ENCODE results near the gene NDUFB4. TPM values are rescaled to one million over a fixed set of nuclear protein-coding genes. Genes with fewer than 3 reads are reported as not detected.
"Not testable (repeated sequence)": the region's sequence is repeated elsewhere in the genome, so short reads cannot be mapped to it uniquely, and the experiment has no call there.

NDUFB4 gene
- total RNA-seq, 1 experiment from 2014 or later, result 183 TPM

DNA sequence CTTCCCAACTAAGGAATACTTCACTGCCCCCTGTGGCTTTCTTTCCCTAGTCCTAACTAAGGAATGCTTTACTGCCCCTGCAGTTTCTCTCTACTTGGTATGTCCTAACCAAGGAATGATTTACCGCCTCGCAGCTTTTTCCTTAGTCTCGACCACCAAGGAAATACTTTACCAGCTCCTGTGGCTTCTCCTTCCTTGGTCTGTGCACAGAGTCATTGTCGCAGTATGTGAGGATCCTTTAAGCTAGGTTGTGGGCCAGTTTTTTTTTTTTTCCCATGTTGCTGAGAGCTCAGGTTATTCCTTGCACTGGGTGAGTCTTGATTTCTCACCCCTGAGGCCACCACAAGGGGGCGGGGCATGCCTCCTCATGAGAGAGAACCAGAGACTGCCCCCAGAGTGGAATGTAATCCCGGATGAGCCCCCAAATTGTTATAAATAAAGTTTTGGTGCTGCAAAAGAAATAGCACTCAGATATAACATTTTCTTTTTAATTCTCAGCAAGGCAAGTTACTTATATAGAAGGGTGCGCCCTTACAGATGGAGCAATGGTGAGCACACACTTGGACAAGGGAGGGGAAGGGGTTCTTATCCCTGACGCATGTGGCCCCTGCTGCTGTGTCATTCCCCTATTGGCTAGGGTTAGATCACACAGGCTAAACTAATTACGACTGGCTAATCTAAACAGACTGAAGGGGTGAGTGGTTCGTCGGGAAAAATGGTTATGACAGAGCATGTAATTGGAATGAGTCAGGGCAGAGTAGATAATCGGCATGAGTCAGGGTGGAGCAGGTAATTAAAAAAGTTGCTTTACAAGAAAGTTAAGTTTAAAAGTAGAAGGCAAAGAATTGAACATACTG, 27.0 kb downstream of the NDUFB4 start:
- peak; percentile 19 for DNase-seq (ENCODE audit: low read depth)
- in situ Hi-C loops (cut with HindIII; ENCODE audit: low pct_unique_long_range_greater_than_20kb, low sequenced_read_pairs), result no loop called here

DNA sequence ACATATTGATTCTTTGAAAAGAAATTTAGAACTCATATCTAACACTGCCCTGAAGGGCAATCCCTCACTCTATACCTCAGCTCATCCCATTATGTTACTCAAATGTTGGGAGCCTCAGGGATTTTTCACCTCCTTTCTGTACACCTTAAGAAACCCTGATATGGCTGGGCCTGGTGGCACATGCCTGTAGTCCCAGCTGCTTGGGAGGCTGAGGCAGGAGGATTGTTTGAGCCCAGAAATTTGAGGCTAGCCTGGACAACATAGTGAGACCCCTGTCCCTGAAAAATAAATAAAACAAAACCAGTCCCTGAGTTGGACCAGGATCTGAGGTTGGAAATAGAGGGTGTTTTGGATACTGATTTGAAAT, 27.6 kb downstream of the NDUFB4 start:
- in situ Hi-C loops (cut with HindIII; ENCODE audit: low pct_unique_long_range_greater_than_20kb, low sequenced_read_pairs), result no loop called here
- no peak for DNase-seq (ENCODE audit: low read depth)

GRCh38 chr3:120625159-120625586, 29.0 kb downstream of the NDUFB4 start:
- DNase-seq (ENCODE audit: low read depth), result no peak
- in situ Hi-C loops (cut with HindIII; ENCODE audit: low pct_unique_long_range_greater_than_20kb, low sequenced_read_pairs), result no loop called here

GRCh38 chr3:120634539-120634938, 38.4 kb downstream of the NDUFB4 start:
- in situ Hi-C loops (cut with HindIII; ENCODE audit: low pct_unique_long_range_greater_than_20kb, low sequenced_read_pairs), result no loop called here
- DNase-seq (ENCODE audit: low read depth), result no peak

DNA sequence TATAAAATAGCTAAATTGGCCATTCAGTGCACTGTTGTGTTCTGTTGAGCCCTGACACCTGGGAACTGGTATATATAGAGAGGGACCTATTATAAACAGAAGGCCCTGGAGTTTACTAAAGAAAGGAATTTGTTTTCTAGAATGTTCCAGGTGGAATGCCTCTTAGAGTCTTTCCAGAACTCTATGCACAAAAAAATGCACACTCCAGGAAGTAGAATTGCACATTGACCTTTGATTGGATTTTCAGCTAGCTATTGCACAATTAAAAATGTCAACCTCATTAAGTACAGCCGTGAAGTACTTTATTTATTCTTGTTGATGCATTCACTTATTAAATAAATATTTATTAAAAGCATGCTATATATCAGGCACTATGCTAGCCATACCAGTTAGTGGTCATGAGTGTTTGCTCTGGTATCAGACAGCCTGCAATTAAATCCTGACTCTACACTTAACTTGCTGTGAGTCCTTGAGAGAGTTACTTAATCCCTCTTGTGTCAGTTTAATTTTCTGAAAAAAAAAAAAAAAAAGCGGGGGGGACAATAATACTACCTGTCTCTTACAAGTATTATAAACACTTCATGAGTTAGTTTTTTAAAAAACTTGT, 40.8 kb downstream of the NDUFB4 start:
- DNase-seq (ENCODE audit: low read depth), result no peak
- in situ Hi-C loops (cut with HindIII; ENCODE audit: low pct_unique_long_range_greater_than_20kb, low sequenced_read_pairs), result no loop called here

GRCh38 chr3:120637851-120638559, 41.9 kb downstream of the NDUFB4 start:
- no peak for DNase-seq (ENCODE audit: low read depth)
- in situ Hi-C loops (cut with HindIII; ENCODE audit: low pct_unique_long_range_greater_than_20kb, low sequenced_read_pairs), result no loop called here

DNA sequence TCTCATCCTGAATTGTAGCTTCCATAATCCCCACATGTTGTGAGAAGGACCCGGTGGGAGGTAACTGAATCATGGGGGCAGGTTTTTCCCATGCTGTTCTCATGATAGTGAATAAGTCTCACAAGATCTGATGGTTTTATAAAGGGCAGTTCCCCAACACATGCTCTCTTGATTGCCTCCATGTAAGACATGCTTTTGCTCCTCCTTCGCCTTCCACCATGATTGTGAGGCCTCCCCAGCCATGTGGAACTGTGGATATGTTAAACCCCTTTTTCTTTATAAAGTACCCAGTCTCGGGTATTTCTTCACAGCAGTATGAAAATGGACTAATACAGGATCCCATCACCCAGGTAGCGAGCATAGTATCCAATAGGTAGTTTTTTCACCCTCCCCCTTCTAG, 42.7 kb downstream of the NDUFB4 start:
- in situ Hi-C loops (cut with HindIII; ENCODE audit: low pct_unique_long_range_greater_than_20kb, low sequenced_read_pairs); DNase-seq (ENCODE audit: low read depth): not testable (repeated sequence)

DNA sequence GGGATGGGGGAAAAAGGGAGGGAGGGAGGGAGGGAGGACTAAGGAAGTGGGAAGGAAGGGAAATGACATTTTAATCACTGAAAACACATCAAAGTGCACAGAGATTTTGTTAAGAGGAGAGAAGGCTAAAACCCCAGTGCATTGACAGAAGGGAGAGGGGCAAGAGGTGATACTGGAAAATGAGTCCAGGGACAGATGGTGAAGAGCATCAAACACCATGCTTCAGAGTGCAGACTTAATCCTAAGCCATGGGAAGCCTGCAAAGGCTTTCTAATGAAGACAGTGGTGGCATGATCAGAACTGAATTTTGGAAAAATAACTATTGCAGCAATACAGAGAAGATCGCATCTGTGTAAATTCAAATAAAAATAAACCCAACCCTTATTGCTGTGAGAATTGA, 44.1 kb downstream of the NDUFB4 start:
- no peak for DNase-seq (ENCODE audit: low read depth)
- in situ Hi-C loops (cut with HindIII; ENCODE audit: low pct_unique_long_range_greater_than_20kb, low sequenced_read_pairs), result no loop called here

GRCh38 chr3:120641696-120642246, 45.6 kb downstream of the NDUFB4 start:
- no peak for DNase-seq (ENCODE audit: low read depth)
- in situ Hi-C loops (cut with HindIII; ENCODE audit: low pct_unique_long_range_greater_than_20kb, low sequenced_read_pairs), result no loop called here

- peak; percentile 17 for DNase-seq (ENCODE audit: low read depth)
- in situ Hi-C loops (cut with HindIII; ENCODE audit: low pct_unique_long_range_greater_than_20kb, low sequenced_read_pairs), result no loop called here
Observed at GRCh38 chr3:120642368-120642948, 46.3 kb downstream of the NDUFB4 start.

GRCh38 chr3:120645083-120645845, 49.1 kb downstream of the NDUFB4 start:
- DNase-seq (ENCODE audit: low read depth), result no peak
- in situ Hi-C loops (cut with HindIII; ENCODE audit: low pct_unique_long_range_greater_than_20kb, low sequenced_read_pairs), result no loop called here

GRCh38 chr3:120646771-120647432, 50.8 kb downstream of the NDUFB4 start:
- DNase-seq (ENCODE audit: low read depth), result no peak
- in situ Hi-C loops (cut with HindIII; ENCODE audit: low pct_unique_long_range_greater_than_20kb, low sequenced_read_pairs), result no loop called here

DNA sequence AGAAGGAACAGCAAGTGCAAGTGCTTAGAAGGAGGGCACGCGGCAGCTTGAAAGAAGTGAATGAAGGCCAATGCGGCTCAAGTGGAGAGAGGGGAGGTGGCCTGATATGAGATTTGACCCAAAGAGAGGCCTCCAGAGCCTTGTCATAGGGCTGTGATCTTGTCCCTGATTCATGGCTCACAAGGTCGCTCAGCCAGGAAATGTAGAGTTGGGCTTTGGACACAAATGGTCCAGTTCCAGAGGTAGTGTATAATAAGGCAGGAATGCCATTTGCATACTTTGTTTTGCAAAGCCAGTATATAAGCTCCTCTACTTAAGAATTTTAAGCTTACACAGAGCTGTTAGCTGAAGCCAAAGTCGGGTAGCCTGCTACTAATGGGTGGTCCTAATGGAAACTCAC, 52.2 kb downstream of the NDUFB4 start:
- in situ Hi-C loops (cut with HindIII; ENCODE audit: low pct_unique_long_range_greater_than_20kb, low sequenced_read_pairs), result no loop called here
- DNase-seq (ENCODE audit: low read depth), result no peak

GRCh38 chr3:120649830-120650233, 53.7 kb downstream of the NDUFB4 start:
- no peak for DNase-seq (ENCODE audit: low read depth)
- in situ Hi-C loops (cut with HindIII; ENCODE audit: low pct_unique_long_range_greater_than_20kb, low sequenced_read_pairs), result no loop called here

DNA sequence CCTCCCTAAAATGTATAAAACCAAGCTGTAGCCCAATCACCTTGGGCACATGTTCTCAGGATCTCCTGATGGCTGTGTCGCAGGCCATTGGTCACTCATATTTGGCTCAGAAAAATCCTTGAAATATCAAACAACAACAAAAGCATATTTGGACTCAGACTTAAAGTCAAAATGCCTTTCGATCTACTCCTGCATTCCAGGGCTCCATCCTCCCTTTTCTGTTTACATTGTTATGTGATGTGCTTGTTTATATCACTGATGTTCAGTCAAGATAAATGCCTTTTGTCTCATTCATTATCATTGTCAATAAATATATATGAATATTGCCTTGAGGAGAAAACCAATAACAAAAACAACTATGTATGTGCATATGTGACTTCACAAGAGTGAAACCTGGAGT, 54.2 kb downstream of the NDUFB4 start:
- DNase-seq (ENCODE audit: low read depth), result no peak
- in situ Hi-C loops (cut with HindIII; ENCODE audit: low pct_unique_long_range_greater_than_20kb, low sequenced_read_pairs), result no loop called here

Measured in Caki2 (cell line).